NK-92 (cell line): Measurements from ENCODE around the gene PRKAR1B.

Experiments
- DNase-seq: peaks from one replicate; lab custom pipeline; 2025; ENCODE audit not compliant: unreplicated experiment; lab: John Stamatoyannopoulos, UW

Gene PRKAR1B

GRCh38 chr7:576524-577277 is 150.4 kb downstream of the PRKAR1B start:
- DNase-seq = no peak

GRCh38 chr7:575425-576366 is 151.4 kb downstream of the PRKAR1B start:
- no peak for DNase-seq

- no peak for DNase-seq
Measured at GRCh38 chr7:574661-575395, 152.3 kb downstream of the PRKAR1B start.

- DNase-seq = no peak
Measured at GRCh38 chr7:573933-574381, 153.1 kb downstream of the PRKAR1B start.

GRCh38 chr7:573269-573932 is 153.7 kb downstream of the PRKAR1B start:
- DNase-seq = no peak

- DNase-seq = no peak
Measured at GRCh38 chr7:572416-573268, 154.4 kb downstream of the PRKAR1B start.

- no peak for DNase-seq
Measured at GRCh38 chr7:571718-572415, 155.2 kb downstream of the PRKAR1B start.

GRCh38 chr7:571096-571717 is 155.9 kb downstream of the PRKAR1B start:
- no peak for DNase-seq

- no peak for DNase-seq
Measured at GRCh38 chr7:570801-571070, 156.3 kb downstream of the PRKAR1B start.

- no peak for DNase-seq
Measured at GRCh38 chr7:569996-570800, 156.9 kb downstream of the PRKAR1B start.

GRCh38 chr7:569071-569855 is 157.8 kb downstream of the PRKAR1B start:
- no peak for DNase-seq

GRCh38 chr7:568031-568951 is 158.8 kb downstream of the PRKAR1B start:
- DNase-seq = no peak

GRCh38 chr7:567305-567883 is 159.7 kb downstream of the PRKAR1B start:
- DNase-seq = no peak

GRCh38 chr7:566100-566499 is 161.0 kb downstream of the PRKAR1B start:
- no peak for DNase-seq

- no peak for DNase-seq
Measured at GRCh38 chr7:564176-564865, 162.8 kb downstream of the PRKAR1B start.
